ENCODE results near the gene FBXO27.

DNA sequence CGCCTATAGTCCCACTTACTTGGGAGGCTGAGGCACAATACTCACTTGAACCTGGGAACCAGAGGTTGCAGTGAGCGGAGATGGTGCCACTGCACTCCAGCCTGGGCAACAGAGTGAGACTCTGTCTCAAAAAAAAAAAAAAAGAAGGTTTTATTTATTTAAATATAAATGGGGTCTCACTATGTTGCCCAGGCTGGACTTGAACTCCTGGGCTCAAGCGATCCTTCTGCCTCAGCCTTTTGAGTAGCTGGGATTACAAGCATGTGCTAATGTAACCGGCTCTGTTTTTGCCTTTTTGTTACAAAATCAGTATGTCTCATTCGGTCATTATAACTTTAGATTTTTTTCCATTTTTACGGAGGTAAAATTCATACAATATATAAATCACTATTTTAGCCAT is 24.2 kb downstream of the FBXO27 start:
- TF ChIP-seq, protein P1, sequence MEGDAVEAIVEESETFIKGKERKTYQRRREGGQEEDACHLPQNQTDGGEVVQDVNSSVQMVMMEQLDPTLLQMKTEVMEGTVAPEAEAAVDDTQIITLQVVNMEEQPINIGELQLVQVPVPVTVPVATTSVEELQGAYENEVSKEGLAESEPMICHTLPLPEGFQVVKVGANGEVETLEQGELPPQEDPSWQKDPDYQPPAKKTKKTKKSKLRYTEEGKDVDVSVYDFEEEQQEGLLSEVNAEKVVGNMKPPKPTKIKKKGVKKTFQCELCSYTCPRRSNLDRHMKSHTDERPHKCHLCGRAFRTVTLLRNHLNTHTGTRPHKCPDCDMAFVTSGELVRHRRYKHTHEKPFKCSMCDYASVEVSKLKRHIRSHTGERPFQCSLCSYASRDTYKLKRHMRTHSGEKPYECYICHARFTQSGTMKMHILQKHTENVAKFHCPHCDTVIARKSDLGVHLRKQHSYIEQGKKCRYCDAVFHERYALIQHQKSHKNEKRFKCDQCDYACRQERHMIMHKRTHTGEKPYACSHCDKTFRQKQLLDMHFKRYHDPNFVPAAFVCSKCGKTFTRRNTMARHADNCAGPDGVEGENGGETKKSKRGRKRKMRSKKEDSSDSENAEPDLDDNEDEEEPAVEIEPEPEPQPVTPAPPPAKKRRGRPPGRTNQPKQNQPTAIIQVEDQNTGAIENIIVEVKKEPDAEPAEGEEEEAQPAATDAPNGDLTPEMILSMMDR (conservative IDR thresholded peaks at IDR 0.05), result no peak
- TF ChIP-seq EZH2 (IDR thresholded peaks at IDR 0.05; ENCODE audit: low read depth), result no peak

All from PC-9 (cell line).